Hematopoietic multipotent progenitor cell treated with erythropoietin and hydrocortisone succinate and interleukin-3 and kit ligand, for 17 days (in vitro differentiated cells): ENCODE data around the gene OGFR.
"Not testable (repeated sequence)": the region's sequence is repeated elsewhere in the genome, so short reads cannot be mapped to it uniquely, and the experiment has no call there.

Experiments used
- DNase-seq: peaks from one replicate; pipeline ENCODE4 v3.0.0-alpha.2; 2015; ENCODE audit warnings: low spot score

The OGFR gene

GRCh38 chr20:62838128-62838891, 33.7 kb downstream of the OGFR start:
- DNase-seq = no peak

GRCh38 chr20:62839261-62839660, 34.6 kb downstream of the OGFR start:
- DNase-seq = no peak

GRCh38 chr20:62839816-62840215, 35.2 kb downstream of the OGFR start:
- DNase-seq = no peak

GRCh38 chr20:62840244-62841197, 35.9 kb downstream of the OGFR start:
- DNase-seq = no peak

GRCh38 chr20:62841705-62842212, 37.1 kb downstream of the OGFR start:
- DNase-seq = no peak

GRCh38 chr20:62843656-62844055, 39.0 kb downstream of the OGFR start:
- DNase-seq = no peak

GRCh38 chr20:62844182-62844581, 39.5 kb downstream of the OGFR start:
- DNase-seq = no peak

GRCh38 chr20:62845416-62846160, 41.0 kb downstream of the OGFR start:
- no peak for DNase-seq

GRCh38 chr20:62846166-62846890, 41.7 kb downstream of the OGFR start:
- no peak for DNase-seq

- DNase-seq = not testable (repeated sequence)
Measured at GRCh38 chr20:62848917-62849316, 44.3 kb downstream of the OGFR start.

GRCh38 chr20:62849431-62849830, 44.8 kb downstream of the OGFR start:
- no peak for DNase-seq

GRCh38 chr20:62850333-62850974, 45.8 kb downstream of the OGFR start:
- no peak for DNase-seq

- no peak for DNase-seq
Measured at GRCh38 chr20:62852196-62852595, 47.6 kb downstream of the OGFR start.

- DNase-seq = no peak
Measured at GRCh38 chr20:62852841-62853240, 48.2 kb downstream of the OGFR start.

- DNase-seq = not testable (repeated sequence)
Measured at GRCh38 chr20:62853304-62853703, 48.7 kb downstream of the OGFR start.

- no peak for DNase-seq
Measured at GRCh38 chr20:62854121-62854520, 49.5 kb downstream of the OGFR start.

- DNase-seq = no peak
Measured at GRCh38 chr20:62855120-62855519, 50.5 kb downstream of the OGFR start.

GRCh38 chr20:62856931-62857619, 52.4 kb downstream of the OGFR start:
- DNase-seq = no peak

GRCh38 chr20:62858058-62858830, 53.6 kb downstream of the OGFR start:
- no peak for DNase-seq

GRCh38 chr20:62859721-62860120, 55.1 kb downstream of the OGFR start:
- no peak for DNase-seq
